Measurements from ENCODE around the gene FAM193A.
A peak's percentile ranks its signal among the peaks of the same experiment; 100 is the strongest.
"Not testable (repeated sequence)": the region's sequence is repeated elsewhere in the genome, so short reads cannot be mapped to it uniquely, and the experiment has no call there.

Gene FAM193A

GRCh38 chr4:2598511-2599303 lies 62.3 kb downstream of the FAM193A start:
- Mint-ChIP-seq H3K27ac (peak overlapping the region; percentile 74), H3K4me3 (peak overlapping the region; percentile 66), H3K27me3 (ENCODE audit: low read depth) (no peaks in the 10 kb centered on the region), H3K9me3 (no peaks in the 10 kb centered on the region), H3K36me3 (ENCODE audit: low read depth) (peaks cover 26% of the 10 kb centered on the region), H3K4me1 (ENCODE audit: low read depth) (peaks cover 31% of the 10 kb centered on the region)

GRCh38 chr4:2599304-2599654 lies 62.8 kb downstream of the FAM193A start:
- no peaks in the 10 kb centered on the region for H3K27me3 Mint-ChIP-seq (ENCODE audit: low read depth)
- no peak overlapping the region for H3K4me3 Mint-ChIP-seq
- H3K36me3 Mint-ChIP-seq (ENCODE audit: low read depth), result peaks cover 29% of the 10 kb centered on the region
- peak overlapping the region; percentile 66 for H3K27ac Mint-ChIP-seq
- peaks cover 32% of the 10 kb centered on the region for H3K4me1 Mint-ChIP-seq (ENCODE audit: low read depth)
- H3K9me3 Mint-ChIP-seq, result no peaks in the 10 kb centered on the region

GRCh38 chr4:2600878-2601277 lies 64.4 kb downstream of the FAM193A start:
- Mint-ChIP-seq H3K27ac (no peak overlapping the region), H3K4me1 (ENCODE audit: low read depth) (peaks cover 28% of the 10 kb centered on the region), H3K27me3 (ENCODE audit: low read depth) (no peaks in the 10 kb centered on the region), H3K36me3 (ENCODE audit: low read depth) (peaks cover 31% of the 10 kb centered on the region), H3K9me3 (no peaks in the 10 kb centered on the region), H3K4me3 (no peak overlapping the region)

GRCh38 chr4:2604614-2605013 lies 68.2 kb downstream of the FAM193A start:
- H3K27me3 Mint-ChIP-seq (ENCODE audit: low read depth), result no peaks in the 10 kb centered on the region
- H3K9me3 Mint-ChIP-seq, result no peaks in the 10 kb centered on the region
- H3K36me3 Mint-ChIP-seq (ENCODE audit: low read depth), result peaks cover 13% of the 10 kb centered on the region
- no peak overlapping the region for H3K4me3 Mint-ChIP-seq
- H3K27ac Mint-ChIP-seq, result no peak overlapping the region
- peaks cover 9% of the 10 kb centered on the region for H3K4me1 Mint-ChIP-seq (ENCODE audit: low read depth)

- H3K4me3 Mint-ChIP-seq, result no peak overlapping the region
- no peak overlapping the region for H3K27ac Mint-ChIP-seq
- no peaks in the 10 kb centered on the region for H3K9me3 Mint-ChIP-seq
- H3K4me1 Mint-ChIP-seq (ENCODE audit: low read depth), result peaks cover 12% of the 10 kb centered on the region
- H3K27me3 Mint-ChIP-seq (ENCODE audit: low read depth), result no peaks in the 10 kb centered on the region
- peaks cover 4% of the 10 kb centered on the region for H3K36me3 Mint-ChIP-seq (ENCODE audit: low read depth)
Measured at GRCh38 chr4:2606960-2607506, 70.6 kb downstream of the FAM193A start.

- Mint-ChIP-seq H3K36me3 (ENCODE audit: low read depth) (peaks cover 4% of the 10 kb centered on the region), H3K9me3 (no peaks in the 10 kb centered on the region), H3K4me3 (no peak overlapping the region), H3K27me3 (ENCODE audit: low read depth) (no peaks in the 10 kb centered on the region), H3K27ac (no peak overlapping the region), H3K4me1 (ENCODE audit: low read depth) (peaks cover 16% of the 10 kb centered on the region)
Measured at GRCh38 chr4:2607822-2608221, 71.4 kb downstream of the FAM193A start.

GRCh38 chr4:2608291-2608690 lies 71.8 kb downstream of the FAM193A start:
- peaks cover 4% of the 10 kb centered on the region for H3K36me3 Mint-ChIP-seq (ENCODE audit: low read depth)
- H3K27ac Mint-ChIP-seq, result no peak overlapping the region
- no peak overlapping the region for H3K4me3 Mint-ChIP-seq
- H3K4me1 Mint-ChIP-seq (ENCODE audit: low read depth), result peaks cover 16% of the 10 kb centered on the region
- H3K9me3 Mint-ChIP-seq, result no peaks in the 10 kb centered on the region
- no peaks in the 10 kb centered on the region for H3K27me3 Mint-ChIP-seq (ENCODE audit: low read depth)

- Mint-ChIP-seq H3K4me1 (ENCODE audit: low read depth) (peaks cover 11% of the 10 kb centered on the region), H3K4me3 (no peak overlapping the region), H3K27ac (no peak overlapping the region), H3K36me3 (ENCODE audit: low read depth) (no peaks in the 10 kb centered on the region), H3K27me3 (ENCODE audit: low read depth) (no peaks in the 10 kb centered on the region), H3K9me3 (no peaks in the 10 kb centered on the region)
Measured at GRCh38 chr4:2615821-2616220, 79.4 kb downstream of the FAM193A start.

GRCh38 chr4:2617955-2618354 lies 81.5 kb downstream of the FAM193A start:
- Mint-ChIP-seq H3K4me3 (no peak overlapping the region), H3K36me3 (ENCODE audit: low read depth) (no peaks in the 10 kb centered on the region), H3K27ac (no peak overlapping the region), H3K27me3 (ENCODE audit: low read depth) (no peaks in the 10 kb centered on the region), H3K4me1 (ENCODE audit: low read depth) (peaks cover 10% of the 10 kb centered on the region), H3K9me3 (no peaks in the 10 kb centered on the region)

GRCh38 chr4:2618729-2619128 lies 82.3 kb downstream of the FAM193A start:
- H3K9me3 Mint-ChIP-seq; H3K27ac Mint-ChIP-seq; H3K4me1 Mint-ChIP-seq (ENCODE audit: low read depth); H3K27me3 Mint-ChIP-seq (ENCODE audit: low read depth); H3K4me3 Mint-ChIP-seq; H3K36me3 Mint-ChIP-seq (ENCODE audit: low read depth): not testable (repeated sequence)

- Mint-ChIP-seq H3K36me3 (ENCODE audit: low read depth) (no peaks in the 10 kb centered on the region), H3K27me3 (ENCODE audit: low read depth) (no peaks in the 10 kb centered on the region), H3K4me3 (no peak overlapping the region), H3K27ac (no peak overlapping the region), H3K4me1 (ENCODE audit: low read depth) (peaks cover 10% of the 10 kb centered on the region), H3K9me3 (no peaks in the 10 kb centered on the region)
Measured at GRCh38 chr4:2619459-2619858, 83.0 kb downstream of the FAM193A start.

- Mint-ChIP-seq H3K36me3 (ENCODE audit: low read depth) (no peaks in the 10 kb centered on the region), H3K9me3 (no peaks in the 10 kb centered on the region), H3K4me3 (no peak overlapping the region), H3K27ac (no peak overlapping the region), H3K27me3 (ENCODE audit: low read depth) (no peaks in the 10 kb centered on the region), H3K4me1 (ENCODE audit: low read depth) (peaks cover 10% of the 10 kb centered on the region)
Measured at GRCh38 chr4:2621419-2621818, 85.0 kb downstream of the FAM193A start.

GRCh38 chr4:2623442-2623841 lies 87.0 kb downstream of the FAM193A start:
- H3K4me1 Mint-ChIP-seq (ENCODE audit: low read depth), result peaks cover 9% of the 10 kb centered on the region
- H3K27me3 Mint-ChIP-seq (ENCODE audit: low read depth), result no peaks in the 10 kb centered on the region
- H3K9me3 Mint-ChIP-seq, result no peaks in the 10 kb centered on the region
- H3K36me3 Mint-ChIP-seq (ENCODE audit: low read depth), result no peaks in the 10 kb centered on the region
- H3K27ac Mint-ChIP-seq, result no peak overlapping the region
- no peak overlapping the region for H3K4me3 Mint-ChIP-seq

- Mint-ChIP-seq H3K4me3 (no peak overlapping the region), H3K36me3 (ENCODE audit: low read depth) (no peaks in the 10 kb centered on the region), H3K27ac (no peak overlapping the region), H3K27me3 (ENCODE audit: low read depth) (no peaks in the 10 kb centered on the region), H3K9me3 (no peaks in the 10 kb centered on the region), H3K4me1 (ENCODE audit: low read depth) (peaks cover 5% of the 10 kb centered on the region)
Measured at GRCh38 chr4:2624782-2625530, 88.5 kb downstream of the FAM193A start.

- no peaks in the 10 kb centered on the region for H3K9me3 Mint-ChIP-seq
- H3K4me3 Mint-ChIP-seq, result no peak overlapping the region
- peaks cover 2% of the 10 kb centered on the region for H3K4me1 Mint-ChIP-seq (ENCODE audit: low read depth)
- peaks cover 2% of the 10 kb centered on the region for H3K36me3 Mint-ChIP-seq (ENCODE audit: low read depth)
- no peak overlapping the region for H3K27ac Mint-ChIP-seq
- no peaks in the 10 kb centered on the region for H3K27me3 Mint-ChIP-seq (ENCODE audit: low read depth)
Measured at GRCh38 chr4:2626231-2626630, 89.8 kb downstream of the FAM193A start.

All from T-helper 1 cell treated with Interleukin-12 subunit alpha and Interleukin-12 subunit beta and Interleukin-4 antibody, amounts not matched to agents 30 μg/mL and 1 μg/mL, for 36 hours (primary cell).